ENCODE data around the gene USP22. TPM values are rescaled to one million over a fixed set of nuclear protein-coding genes. Genes with fewer than 3 reads are reported as not detected.

USP22 gene
- total and polyA plus RNA-seq, 2 donors (not counting 3 experiments of a cell fraction or from before 2014, with no cell fraction given): 204 to 260 TPM

GRCh38 chr17:21066394-21066793, 23.6 kb upstream of the USP22 start:
- H4K20me1 ChIP-seq (replicated peaks; ENCODE audit: control insufficient read depth, extremely low read depth, insufficient read depth, low read length): no peaks in the 10 kb centered on the region
- no peaks in the 10 kb centered on the region for H3K4me1 ChIP-seq (ENCODE audit: control insufficient read depth, extremely low read depth, insufficient read depth, low read length)
- no peak for DNase-seq (ENCODE audit: low read depth, low spot score)
- H3K27ac ChIP-seq (ENCODE audit: insufficient read depth, low read depth, low read length): no peak overlapping the region
- no peak overlapping the region for H3K9ac ChIP-seq (replicated peaks; ENCODE audit: extremely low read depth, insufficient read depth, low read length)
- no peak overlapping the region for H3K4me3 ChIP-seq (replicated peaks in 1 of 3; ENCODE audit: insufficient read depth in 1 of 3, low read depth in 1 of 3, low read length in 3 of 3)
- H3K27me3 ChIP-seq (ENCODE audit: control insufficient read depth in 2 of 2, insufficient read depth in 2 of 2, low read length in 2 of 2): no peaks in the 10 kb centered on the region
- no peak overlapping the region for H2AFZ ChIP-seq (ENCODE audit: low read depth, low read length)
- no TSS peak for BruUV-seq (replicated peaks)
- H3K9me3 ChIP-seq (replicated peaks; ENCODE audit: control insufficient read depth, insufficient read depth, low read length): no peaks in the 10 kb centered on the region
- ChIA-PET CTCF (no interaction called here), POLR2A (no interaction called here)
- no peaks in the 10 kb centered on the region for H3K36me3 ChIP-seq (ENCODE audit: control insufficient read depth in 2 of 2, extremely low read depth in 1 of 2, insufficient read depth in 2 of 2, low read length in 2 of 2)
- intact Hi-C loops (cut with micrococcal nuclease) (no loop called here), dilution Hi-C loops (cut with MboI; ENCODE audit: extremely low pct_ligation_motif_present, low sequenced_read_pairs) (no loop called here)
- FAIRE-seq: no peak
- no peaks in the 10 kb centered on the region for H3K79me2 ChIP-seq (ENCODE audit: control insufficient read depth, insufficient read depth, low read length)
- H3K9me1 ChIP-seq (replicated peaks; ENCODE audit: control insufficient read depth, extremely low read depth, insufficient read depth, low read length): no peaks in the 10 kb centered on the region
- TF ChIP-seq POLR2A (IDR thresholded peaks at IDR 0.05; ENCODE audit: low read depth, low read length): no peak
- no peak for TF ChIP-seq EZH2 (IDR thresholded peaks at IDR 0.05; ENCODE audit: borderline replicate concordance, low read depth, low read length, severe bottlenecking)
- TF ChIP-seq GATA2 (IDR thresholded peaks at IDR 0.05; ENCODE audit: insufficient read depth, insufficient read length, low read depth, low read length): no peak
- no peak for TF ChIP-seq FOS (IDR thresholded peaks at IDR 0.05; ENCODE audit: borderline replicate concordance, insufficient read depth, low read length)
- TF ChIP-seq CTCF (IDR thresholded peaks at IDR 0.05; ENCODE audit: extremely low read depth in 1 of 2, insufficient read depth in 1 of 2, low read depth in 1 of 2, low read length in 2 of 2): no peak
- no peak for TF ChIP-seq MYC (IDR thresholded peaks at IDR 0.05; ENCODE audit: low read depth, low read length)
- no peak for TF ChIP-seq POLR2AphosphoS5 (IDR thresholded peaks at IDR 0.05; ENCODE audit: insufficient read depth, low read depth, low read length)
- TF ChIP-seq, protein P1, sequence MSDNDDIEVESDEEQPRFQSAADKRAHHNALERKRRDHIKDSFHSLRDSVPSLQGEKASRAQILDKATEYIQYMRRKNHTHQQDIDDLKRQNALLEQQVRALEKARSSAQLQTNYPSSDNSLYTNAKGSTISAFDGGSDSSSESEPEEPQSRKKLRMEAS (IDR thresholded peaks at IDR 0.05; ENCODE audit: insufficient read depth, insufficient read length): no peak
- TF ChIP-seq JUN (IDR thresholded peaks at IDR 0.05; ENCODE audit: borderline replicate concordance, insufficient read depth, insufficient read length, low read depth): no peak
- no peak overlapping the region for H3K4me2 ChIP-seq (ENCODE audit: insufficient read depth, low read length)
